A673 (cell line): ENCODE data around the gene ZNF473. TPM values are rescaled to one million over a fixed set of nuclear protein-coding genes. Genes with fewer than 3 reads are reported as not detected.

Experiments
- BruUV-seq: library from RNA; stranded (reverse); fragments of 400-500 nt; replicated peaks from 2 replicates; lab custom pipeline; 2021; lab: Mats Ljungman, UMichigan
- CTCF ChIA-PET: fragments of 300-600 bp; sonication (Branson Sonifier 250); formaldehyde crosslinking; loops from one replicate; lab custom pipeline; 2022; ENCODE audit warnings: antibody characterized with exemption; lab: Charles Lee
- POLR2A ChIA-PET: fragments of 300-600 bp; sonication (Branson Sonifier 250); formaldehyde crosslinking; loops from one replicate; lab custom pipeline; 2022; ENCODE audit warnings: antibody characterized with exemption; ENCODE audit not compliant: low non-redundant PET; lab: Charles Lee
- DNase-seq: peaks from one replicate; pipeline ENCODE4 v3.0.0-alpha.2; 2015; ENCODE audit warnings: low spot score
- H3K27ac ChIP-seq: fragments of 200-600 bp; sonication (generic); 2 replicates; pipeline ENCODE4 v1.5.1; 2016; ENCODE audit warnings: mixed run types, low read depth, mild to moderate bottlenecking, mixed read lengths, antibody characterized with exemption, low read length; ENCODE audit not compliant: poor library complexity, severe bottlenecking
- H3K27me3 ChIP-seq: fragments of 200-600 bp; sonication (generic); replicated peaks from 2 replicates; pipeline ENCODE4 v1.6.1; 2017; ENCODE audit warnings: mixed run types, low read depth, mild to moderate bottlenecking, mixed read lengths, antibody characterized with exemption, low read length; ENCODE audit not compliant: insufficient read depth, poor library complexity
- H3K36me3 ChIP-seq: fragments of 200-600 bp; sonication (generic); 2 replicates; pipeline ENCODE4 v1.6.1; 2016; ENCODE audit warnings: mixed run types, mild to moderate bottlenecking, mixed read lengths, antibody characterized with exemption, low read length; ENCODE audit not compliant: insufficient read depth, poor library complexity, severe bottlenecking
- H3K4me1 ChIP-seq: fragments of 200-600 bp; sonication (generic); 2 replicates; pipeline ENCODE4 v1.6.1; 2017; ENCODE audit warnings: mixed run types, mild to moderate bottlenecking, mixed read lengths, antibody characterized with exemption, low read length; ENCODE audit not compliant: insufficient read depth, poor library complexity, severe bottlenecking
- H3K4me3 ChIP-seq: fragments of 200-600 bp; sonication (generic); 2 replicates; pipeline ENCODE4 v1.5.1; 2016; ENCODE audit warnings: low read depth, mixed run types, mild to moderate bottlenecking, mixed read lengths, low read length; ENCODE audit not compliant: poor library complexity, severe bottlenecking
- H3K9me3 ChIP-seq: fragments of 200-600 bp; sonication (generic); 2 replicates; pipeline ENCODE4 v1.6.1; 2016; ENCODE audit warnings: mixed run types, low read depth, mild to moderate bottlenecking, mixed read lengths, antibody characterized with exemption, low read length; ENCODE audit not compliant: poor library complexity, severe bottlenecking
- EZH2 ChIP-seq: fragments of 200-600 bp; sonication (generic); IDR thresholded peaks from 2 replicates; pipeline ENCODE4 v1.6.1; 2017; ENCODE audit warnings: borderline replicate concordance, low read depth, mild to moderate bottlenecking, mixed read lengths, antibody characterized with exemption, low read length; ENCODE audit not compliant: poor library complexity, severe bottlenecking
- intact Hi-C: fragments of 100-400 bp; cut with micrococcal nuclease; formaldehyde crosslinking; loops from one replicate; pipeline ENCODE4 v1.10.0; 2022; ENCODE audit not compliant: unreplicated experiment
- total RNA-seq: library from RNA; stranded (reverse); gene quantifications from 2 replicates; pipeline ENCODE4 v1.2.3, GENCODE V29; 2021
- TF ChIP-seq, protein P1 (sequence below): fragments of 300-800, 200-600 bp; sonication (generic); conservative IDR thresholded peaks from 2 replicates; pipeline ENCODE4 v1.5.1; 2017; ENCODE audit warnings: low read depth, mild to moderate bottlenecking, antibody characterized with exemption, low read length, moderate library complexity, mixed read lengths

ZNF473 gene
- total RNA-seq, 1 experiment from 2014 or later: 15.6 TPM

GRCh38 chr19:50060107-50060506 lies 34.3 kb downstream of the ZNF473 start:
- ChIA-PET CTCF (no interaction called here), POLR2A (interaction anchor here (0.7 kb wide), 1 partner anchor 67 kb away, joined by 15 read pairs; no protein-coding TSS in a partner anchor)
- Histone ChIP-seq H3K27me3 (no peaks in the 10 kb centered on the region), H3K9me3 (peaks cover 31% of the 10 kb centered on the region), H3K4me1 (no peaks in the 10 kb centered on the region), H3K4me3 (no peak overlapping the region), H3K27ac (no peak overlapping the region), H3K36me3 (no peaks in the 10 kb centered on the region)
- intact Hi-C loops: no loop called here
- BruUV-seq: no TSS peak
- TF ChIP-seq EZH2: no peak
- TF ChIP-seq, protein P1, sequence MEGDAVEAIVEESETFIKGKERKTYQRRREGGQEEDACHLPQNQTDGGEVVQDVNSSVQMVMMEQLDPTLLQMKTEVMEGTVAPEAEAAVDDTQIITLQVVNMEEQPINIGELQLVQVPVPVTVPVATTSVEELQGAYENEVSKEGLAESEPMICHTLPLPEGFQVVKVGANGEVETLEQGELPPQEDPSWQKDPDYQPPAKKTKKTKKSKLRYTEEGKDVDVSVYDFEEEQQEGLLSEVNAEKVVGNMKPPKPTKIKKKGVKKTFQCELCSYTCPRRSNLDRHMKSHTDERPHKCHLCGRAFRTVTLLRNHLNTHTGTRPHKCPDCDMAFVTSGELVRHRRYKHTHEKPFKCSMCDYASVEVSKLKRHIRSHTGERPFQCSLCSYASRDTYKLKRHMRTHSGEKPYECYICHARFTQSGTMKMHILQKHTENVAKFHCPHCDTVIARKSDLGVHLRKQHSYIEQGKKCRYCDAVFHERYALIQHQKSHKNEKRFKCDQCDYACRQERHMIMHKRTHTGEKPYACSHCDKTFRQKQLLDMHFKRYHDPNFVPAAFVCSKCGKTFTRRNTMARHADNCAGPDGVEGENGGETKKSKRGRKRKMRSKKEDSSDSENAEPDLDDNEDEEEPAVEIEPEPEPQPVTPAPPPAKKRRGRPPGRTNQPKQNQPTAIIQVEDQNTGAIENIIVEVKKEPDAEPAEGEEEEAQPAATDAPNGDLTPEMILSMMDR: no peak
- DNase-seq: no peak

GRCh38 chr19:50061650-50062049 lies 35.8 kb downstream of the ZNF473 start:
- Histone ChIP-seq H3K4me3 (no peak overlapping the region), H3K4me1 (no peaks in the 10 kb centered on the region), H3K27ac (no peak overlapping the region), H3K36me3 (no peaks in the 10 kb centered on the region), H3K27me3 (no peaks in the 10 kb centered on the region), H3K9me3 (peaks cover 31% of the 10 kb centered on the region)
- TF ChIP-seq, protein P1: no peak
- no peak for TF ChIP-seq EZH2
- POLR2A ChIA-PET: no interaction called here
- intact Hi-C loops: no loop called here
- CTCF ChIA-PET: interaction anchor here (0.7 kb wide), 1 partner anchor 48 kb away, joined by 4 read pairs; no protein-coding TSS in a partner anchor
- DNase-seq: no peak
- no TSS peak for BruUV-seq

GRCh38 chr19:50065938-50066337 lies 40.1 kb downstream of the ZNF473 start:
- BruUV-seq: no TSS peak
- Histone ChIP-seq H3K27me3 (no peaks in the 10 kb centered on the region), H3K27ac (no peak overlapping the region), H3K4me3 (no peak overlapping the region), H3K36me3 (no peaks in the 10 kb centered on the region), H3K9me3 (peaks cover 3% of the 10 kb centered on the region), H3K4me1 (no peaks in the 10 kb centered on the region)
- ChIA-PET POLR2A (no interaction called here), CTCF (no interaction called here)
- intact Hi-C loops: no loop called here
- DNase-seq: no peak
- no peak for TF ChIP-seq EZH2
- TF ChIP-seq, protein P1: no peak
